PC-9 (cell line): Measurements from ENCODE around the gene DNAJB13.

ENCODE experiments used
- EZH2 ChIP-seq: fragments of 200-600 bp; sonication (generic); IDR thresholded peaks from 2 replicates; pipeline ENCODE4 v1.8.0; 2017; ENCODE audit warnings: antibody characterized with exemption, low read depth
- TF ChIP-seq, protein P1 (sequence below): fragments of 200-600 bp; sonication (generic); conservative IDR thresholded peaks from 2 replicates; pipeline ENCODE4 v1.6.1; 2017; ENCODE audit warnings: mixed run types, antibody characterized with exemption, mild to moderate bottlenecking, moderate library complexity

DNA sequence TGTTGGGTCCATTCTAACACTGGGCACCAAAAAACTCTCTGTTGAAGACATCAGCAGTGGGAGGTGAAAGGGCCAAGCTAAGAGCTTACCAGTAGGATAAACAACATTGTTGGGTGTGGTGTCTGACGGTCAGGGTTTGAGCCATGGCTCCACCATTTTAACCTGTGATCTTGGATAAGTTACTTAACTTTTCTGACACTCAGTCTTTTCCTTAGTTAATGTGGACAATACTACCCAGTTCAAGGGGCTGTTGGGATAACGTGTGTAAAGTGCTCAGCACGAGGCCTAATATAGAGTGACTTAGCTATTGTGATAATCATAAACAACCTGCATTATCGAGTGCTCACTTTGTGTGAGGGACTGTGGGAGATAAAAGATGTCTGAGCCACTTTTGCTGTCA, 52.0 kb downstream of the DNAJB13 start:
- TF ChIP-seq, protein P1, sequence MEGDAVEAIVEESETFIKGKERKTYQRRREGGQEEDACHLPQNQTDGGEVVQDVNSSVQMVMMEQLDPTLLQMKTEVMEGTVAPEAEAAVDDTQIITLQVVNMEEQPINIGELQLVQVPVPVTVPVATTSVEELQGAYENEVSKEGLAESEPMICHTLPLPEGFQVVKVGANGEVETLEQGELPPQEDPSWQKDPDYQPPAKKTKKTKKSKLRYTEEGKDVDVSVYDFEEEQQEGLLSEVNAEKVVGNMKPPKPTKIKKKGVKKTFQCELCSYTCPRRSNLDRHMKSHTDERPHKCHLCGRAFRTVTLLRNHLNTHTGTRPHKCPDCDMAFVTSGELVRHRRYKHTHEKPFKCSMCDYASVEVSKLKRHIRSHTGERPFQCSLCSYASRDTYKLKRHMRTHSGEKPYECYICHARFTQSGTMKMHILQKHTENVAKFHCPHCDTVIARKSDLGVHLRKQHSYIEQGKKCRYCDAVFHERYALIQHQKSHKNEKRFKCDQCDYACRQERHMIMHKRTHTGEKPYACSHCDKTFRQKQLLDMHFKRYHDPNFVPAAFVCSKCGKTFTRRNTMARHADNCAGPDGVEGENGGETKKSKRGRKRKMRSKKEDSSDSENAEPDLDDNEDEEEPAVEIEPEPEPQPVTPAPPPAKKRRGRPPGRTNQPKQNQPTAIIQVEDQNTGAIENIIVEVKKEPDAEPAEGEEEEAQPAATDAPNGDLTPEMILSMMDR: no peak
- no peak for TF ChIP-seq EZH2
